Stimulated activated CD4-positive, alpha-beta T cell treated with anti-CD3 and anti-CD28 coated beads, TNF-alpha, amount 100 ng/mL, for 24 hours (primary cell): Measurements from ENCODE around the gene FAM43A.

Experiments
- DNase-seq, 3 experiments: peaks; one replicate each; pipeline ENCODE4 v3.0.0-alpha.2; 2020; ENCODE audit warnings: low read depth in 3 of 3

FAM43A gene

GRCh38 chr3:194685718-194686413 is at the start of gene FAM43A:
FAM43A (plus strand) TSS chr3:194685883; CDS start chr3:194686827, 944 bp downstream.
- DNase-seq = peak; percentile 56 to 82 (median 59)

- no peak for DNase-seq
Observed at GRCh38 chr3:194637066-194637465, 48.6 kb upstream of the FAM43A start.

- DNase-seq = no peak
Observed at GRCh38 chr3:194637541-194638400, 47.9 kb upstream of the FAM43A start.

GRCh38 chr3:194638991-194639605 is 46.6 kb upstream of the FAM43A start:
- no peak for DNase-seq

GRCh38 chr3:194640829-194641228 is 44.9 kb upstream of the FAM43A start:
- peak in 1 of 3 experiments; percentile 26 for DNase-seq

- DNase-seq = no peak
Observed at GRCh38 chr3:194642769-194643168, 42.9 kb upstream of the FAM43A start.

GRCh38 chr3:194647747-194648146 is 37.9 kb upstream of the FAM43A start:
- no peak for DNase-seq

- no peak for DNase-seq
Observed at GRCh38 chr3:194654443-194654842, 31.2 kb upstream of the FAM43A start.

GRCh38 chr3:194657439-194657838 is 28.2 kb upstream of the FAM43A start:
- no peak for DNase-seq

- no peak for DNase-seq
Observed at GRCh38 chr3:194658477-194659242, 27.0 kb upstream of the FAM43A start.

- no peak for DNase-seq
Observed at GRCh38 chr3:194659778-194660177, 25.9 kb upstream of the FAM43A start.

GRCh38 chr3:194661374-194661773 is 24.3 kb upstream of the FAM43A start:
- no peak for DNase-seq

GRCh38 chr3:194661946-194662345 is 23.7 kb upstream of the FAM43A start:
- DNase-seq = no peak

GRCh38 chr3:194664857-194665256 is 20.8 kb upstream of the FAM43A start:
- no peak for DNase-seq

GRCh38 chr3:194667363-194667762 is 18.3 kb upstream of the FAM43A start:
- no peak for DNase-seq

GRCh38 chr3:194671511-194671899 is 14.2 kb upstream of the FAM43A start:
- no peak for DNase-seq

- DNase-seq = peak; percentile 77 to 88 (median 80)
Observed at GRCh38 chr3:194671900-194672808, 13.5 kb upstream of the FAM43A start, which contains the start of gene LSG1. LSG1 (minus strand) TSS chr3:194672191; CDS start chr3:194672162, 29 bp downstream.

GRCh38 chr3:194672876-194673275 is 12.8 kb upstream of the FAM43A start:
- no peak for DNase-seq

GRCh38 chr3:194673761-194674160 is 11.9 kb upstream of the FAM43A start:
- DNase-seq = no peak

- DNase-seq = peak in 2 of 3 experiments; percentile 70 to 78
Observed at GRCh38 chr3:194675081-194675640, 10.5 kb upstream of the FAM43A start.
